ENCODE results near the gene MYO9B.

DNA sequence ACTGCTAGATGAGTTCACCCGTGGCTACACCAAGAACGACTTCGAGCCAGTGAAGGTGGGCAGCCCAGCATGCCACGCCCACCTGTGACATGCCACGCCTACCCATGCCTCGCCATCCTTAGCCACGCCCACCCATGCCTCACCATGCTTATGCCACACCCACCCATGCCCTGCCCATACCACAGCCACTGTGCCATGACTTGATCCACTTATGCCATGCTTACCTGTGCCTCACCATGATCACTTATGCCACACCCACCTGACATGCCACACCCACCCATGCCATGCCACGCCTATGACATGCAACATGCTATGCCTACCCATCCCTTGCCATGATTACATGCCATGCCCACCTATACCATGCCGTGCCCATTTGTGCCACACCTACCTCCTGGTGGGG is 126.7 kb downstream of the MYO9B start:
- TF ChIP-seq, protein P1, sequence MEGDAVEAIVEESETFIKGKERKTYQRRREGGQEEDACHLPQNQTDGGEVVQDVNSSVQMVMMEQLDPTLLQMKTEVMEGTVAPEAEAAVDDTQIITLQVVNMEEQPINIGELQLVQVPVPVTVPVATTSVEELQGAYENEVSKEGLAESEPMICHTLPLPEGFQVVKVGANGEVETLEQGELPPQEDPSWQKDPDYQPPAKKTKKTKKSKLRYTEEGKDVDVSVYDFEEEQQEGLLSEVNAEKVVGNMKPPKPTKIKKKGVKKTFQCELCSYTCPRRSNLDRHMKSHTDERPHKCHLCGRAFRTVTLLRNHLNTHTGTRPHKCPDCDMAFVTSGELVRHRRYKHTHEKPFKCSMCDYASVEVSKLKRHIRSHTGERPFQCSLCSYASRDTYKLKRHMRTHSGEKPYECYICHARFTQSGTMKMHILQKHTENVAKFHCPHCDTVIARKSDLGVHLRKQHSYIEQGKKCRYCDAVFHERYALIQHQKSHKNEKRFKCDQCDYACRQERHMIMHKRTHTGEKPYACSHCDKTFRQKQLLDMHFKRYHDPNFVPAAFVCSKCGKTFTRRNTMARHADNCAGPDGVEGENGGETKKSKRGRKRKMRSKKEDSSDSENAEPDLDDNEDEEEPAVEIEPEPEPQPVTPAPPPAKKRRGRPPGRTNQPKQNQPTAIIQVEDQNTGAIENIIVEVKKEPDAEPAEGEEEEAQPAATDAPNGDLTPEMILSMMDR (conservative IDR thresholded peaks at IDR 0.05; ENCODE audit: low read depth, low read length) = no peak
- TF ChIP-seq EZH2 (IDR thresholded peaks at IDR 0.05; ENCODE audit: low read length, unreplicated experiment) (no peak), EZH2phosphoT487 (IDR thresholded peaks at IDR 0.05; ENCODE audit: borderline replicate concordance, low read length) (no peak)
